ENCODE data around the gene EHMT1. TPM values are rescaled to one million over a fixed set of nuclear protein-coding genes. Genes with fewer than 3 reads are reported as not detected.
A peak's percentile ranks its signal among the peaks of the same experiment; 100 is the strongest.

EHMT1 gene
- total RNA-seq, 6 experiments from 2014 or later = 41.0 to 116 (median 46.9) TPM

GRCh38 chr9:137694236-137694959 lies 75.6 kb downstream of the EHMT1 start:
- peaks cover 33% of the 10 kb centered on the region for H3K4me1 Mint-ChIP-seq (ENCODE audit: low read depth)
- H3K27ac Mint-ChIP-seq = no peak overlapping the region; the same call in 1 of the 2 replicates
- H3K4me3 Mint-ChIP-seq = no peak overlapping the region
- no peak for TF ChIP-seq CTCF (IDR thresholded peaks at IDR 0.05)
- no peaks in the 10 kb centered on the region for H3K9me3 Mint-ChIP-seq
- no peak for DNase-seq
- H3K36me3 Mint-ChIP-seq (ENCODE audit: low read depth) = peaks cover 6% of the 10 kb centered on the region; the same call in 1 of the 2 replicates
- H3K27me3 Mint-ChIP-seq (ENCODE audit: insufficient read depth) = peaks cover 1% of the 10 kb centered on the region; the same call in 1 of the 2 replicates

- no peak for DNase-seq
- Mint-ChIP-seq H3K9me3 (no peaks in the 10 kb centered on the region), H3K27ac (no peak overlapping the region), H3K27me3 (ENCODE audit: insufficient read depth) (peaks cover 1% of the 10 kb centered on the region; the same call in 1 of the 2 replicates), H3K4me3 (no peak overlapping the region), H3K36me3 (ENCODE audit: low read depth) (no peaks in the 10 kb centered on the region; the same call in 1 of the 2 replicates), H3K4me1 (ENCODE audit: low read depth) (peaks cover 34% of the 10 kb centered on the region)
- peak; percentile 75 for TF ChIP-seq CTCF (IDR thresholded peaks at IDR 0.05)
These were observed 76.4 kb downstream of the EHMT1 start for GRCh38 chr9:137694962-137695875.

- Mint-ChIP-seq H3K4me1 (ENCODE audit: low read depth) (peaks cover 27% of the 10 kb centered on the region), H3K9me3 (no peaks in the 10 kb centered on the region; the same call in 1 of the 2 replicates), H3K27me3 (ENCODE audit: insufficient read depth) (peaks cover 1% of the 10 kb centered on the region; the same call in 1 of the 2 replicates), H3K4me3 (no peak overlapping the region), H3K27ac (no peak overlapping the region), H3K36me3 (ENCODE audit: low read depth) (peaks cover 4% of the 10 kb centered on the region; the same call in 1 of the 2 replicates)
- TF ChIP-seq CTCF (IDR thresholded peaks at IDR 0.05) = no peak
- no peak for DNase-seq
These were observed 77.5 kb downstream of the EHMT1 start for GRCh38 chr9:137696136-137696925.

GRCh38 chr9:137697193-137697592 lies 78.4 kb downstream of the EHMT1 start:
- H3K27ac Mint-ChIP-seq = no peak overlapping the region
- peaks cover 27% of the 10 kb centered on the region for H3K4me1 Mint-ChIP-seq (ENCODE audit: low read depth)
- no peak for TF ChIP-seq CTCF (IDR thresholded peaks at IDR 0.05)
- DNase-seq = no peak
- H3K4me3 Mint-ChIP-seq = no peak overlapping the region
- peaks cover 1% of the 10 kb centered on the region; the same call in 1 of the 2 replicates for H3K27me3 Mint-ChIP-seq (ENCODE audit: insufficient read depth)
- peaks cover 4% of the 10 kb centered on the region; the same call in 1 of the 2 replicates for H3K36me3 Mint-ChIP-seq (ENCODE audit: low read depth)
- peaks cover 3% of the 10 kb centered on the region for H3K9me3 Mint-ChIP-seq

GRCh38 chr9:137697832-137698231 lies 79.0 kb downstream of the EHMT1 start:
- peaks cover 7% of the 10 kb centered on the region for H3K9me3 Mint-ChIP-seq
- peaks cover 27% of the 10 kb centered on the region for H3K4me1 Mint-ChIP-seq (ENCODE audit: low read depth)
- H3K27ac Mint-ChIP-seq = no peak overlapping the region
- peaks cover 1% of the 10 kb centered on the region; the same call in 1 of the 2 replicates for H3K27me3 Mint-ChIP-seq (ENCODE audit: insufficient read depth)
- peaks cover 4% of the 10 kb centered on the region; the same call in 1 of the 2 replicates for H3K36me3 Mint-ChIP-seq (ENCODE audit: low read depth)
- TF ChIP-seq CTCF (IDR thresholded peaks at IDR 0.05) = no peak
- DNase-seq = no peak
- H3K4me3 Mint-ChIP-seq = no peak overlapping the region

Data from HFFc6 (cell line).